Measurements from ENCODE around the gene KCNE4. TPM values are rescaled to one million over a fixed set of nuclear protein-coding genes. Genes with fewer than 3 reads are reported as not detected.
A peak's percentile ranks its signal among the peaks of the same experiment; 100 is the strongest.

The KCNE4 gene
- total RNA-seq, 1 donor from 2014 or later = 3.5 TPM

GRCh38 chr2:223090039-223090438 lies 38.0 kb downstream of the KCNE4 start:
- TF ChIP-seq, protein P1, sequence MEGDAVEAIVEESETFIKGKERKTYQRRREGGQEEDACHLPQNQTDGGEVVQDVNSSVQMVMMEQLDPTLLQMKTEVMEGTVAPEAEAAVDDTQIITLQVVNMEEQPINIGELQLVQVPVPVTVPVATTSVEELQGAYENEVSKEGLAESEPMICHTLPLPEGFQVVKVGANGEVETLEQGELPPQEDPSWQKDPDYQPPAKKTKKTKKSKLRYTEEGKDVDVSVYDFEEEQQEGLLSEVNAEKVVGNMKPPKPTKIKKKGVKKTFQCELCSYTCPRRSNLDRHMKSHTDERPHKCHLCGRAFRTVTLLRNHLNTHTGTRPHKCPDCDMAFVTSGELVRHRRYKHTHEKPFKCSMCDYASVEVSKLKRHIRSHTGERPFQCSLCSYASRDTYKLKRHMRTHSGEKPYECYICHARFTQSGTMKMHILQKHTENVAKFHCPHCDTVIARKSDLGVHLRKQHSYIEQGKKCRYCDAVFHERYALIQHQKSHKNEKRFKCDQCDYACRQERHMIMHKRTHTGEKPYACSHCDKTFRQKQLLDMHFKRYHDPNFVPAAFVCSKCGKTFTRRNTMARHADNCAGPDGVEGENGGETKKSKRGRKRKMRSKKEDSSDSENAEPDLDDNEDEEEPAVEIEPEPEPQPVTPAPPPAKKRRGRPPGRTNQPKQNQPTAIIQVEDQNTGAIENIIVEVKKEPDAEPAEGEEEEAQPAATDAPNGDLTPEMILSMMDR (IDR thresholded peaks at IDR 0.05) = no peak
- H3K4me3 Mint-ChIP-seq (ENCODE audit: unreplicated experiment) = no peak overlapping the region
- H3K27ac Mint-ChIP-seq (ENCODE audit: unreplicated experiment) = no peak overlapping the region
- H3K27me3 Mint-ChIP-seq (ENCODE audit: unreplicated experiment) = no peaks in the 10 kb centered on the region
- no peak for DNase-seq (ENCODE audit: extremely low spot score, unreplicated experiment)
- H3K9me3 Mint-ChIP-seq (ENCODE audit: unreplicated experiment) = peaks cover 7% of the 10 kb centered on the region
- peaks cover 41% of the 10 kb centered on the region for H3K4me1 Mint-ChIP-seq (ENCODE audit: unreplicated experiment)
- H3K36me3 Mint-ChIP-seq (ENCODE audit: unreplicated experiment) = peaks cover 5% of the 10 kb centered on the region

GRCh38 chr2:223090540-223091235 lies 38.7 kb downstream of the KCNE4 start:
- Mint-ChIP-seq H3K36me3 (ENCODE audit: unreplicated experiment) (peaks cover 5% of the 10 kb centered on the region), H3K27me3 (ENCODE audit: unreplicated experiment) (no peaks in the 10 kb centered on the region), H3K9me3 (ENCODE audit: unreplicated experiment) (peaks cover 7% of the 10 kb centered on the region)

GRCh38 chr2:223092667-223093066 lies 40.7 kb downstream of the KCNE4 start:
- H3K27me3 Mint-ChIP-seq (ENCODE audit: unreplicated experiment) = no peaks in the 10 kb centered on the region
- H3K4me1 Mint-ChIP-seq (ENCODE audit: unreplicated experiment) = peaks cover 54% of the 10 kb centered on the region
- no peak for DNase-seq (ENCODE audit: extremely low spot score, unreplicated experiment)
- peaks cover 7% of the 10 kb centered on the region for H3K9me3 Mint-ChIP-seq (ENCODE audit: unreplicated experiment)
- H3K27ac Mint-ChIP-seq (ENCODE audit: unreplicated experiment) = peak overlapping the region; percentile 86
- TF ChIP-seq, protein P1 (IDR thresholded peaks at IDR 0.05) = no peak
- H3K36me3 Mint-ChIP-seq (ENCODE audit: unreplicated experiment) = peaks cover 5% of the 10 kb centered on the region
- H3K4me3 Mint-ChIP-seq (ENCODE audit: unreplicated experiment) = no peak overlapping the region

More at GRCh38 chr2:223090540-223091235, 38.7 kb downstream of the KCNE4 start:
- TF ChIP-seq, protein P1 (IDR thresholded peaks at IDR 0.05) = no peak
- Mint-ChIP-seq H3K4me1 (ENCODE audit: unreplicated experiment) (peaks cover 41% of the 10 kb centered on the region), H3K27ac (ENCODE audit: unreplicated experiment) (peak overlapping the region; percentile 31), H3K4me3 (ENCODE audit: unreplicated experiment) (no peak overlapping the region)
- DNase-seq (ENCODE audit: extremely low spot score, unreplicated experiment) = no peak

GRCh38 chr2:223093436-223094241 lies 41.6 kb downstream of the KCNE4 start:
- Mint-ChIP-seq H3K27me3 (ENCODE audit: unreplicated experiment) (no peaks in the 10 kb centered on the region), H3K36me3 (ENCODE audit: unreplicated experiment) (peaks cover 5% of the 10 kb centered on the region), H3K4me1 (ENCODE audit: unreplicated experiment) (peaks cover 55% of the 10 kb centered on the region), H3K9me3 (ENCODE audit: unreplicated experiment) (peaks cover 7% of the 10 kb centered on the region), H3K4me3 (ENCODE audit: unreplicated experiment) (no peak overlapping the region), H3K27ac (ENCODE audit: unreplicated experiment) (peak overlapping the region; percentile 86)
- no peak for DNase-seq (ENCODE audit: extremely low spot score, unreplicated experiment)
- TF ChIP-seq, protein P1 (IDR thresholded peaks at IDR 0.05) = no peak

DNA sequence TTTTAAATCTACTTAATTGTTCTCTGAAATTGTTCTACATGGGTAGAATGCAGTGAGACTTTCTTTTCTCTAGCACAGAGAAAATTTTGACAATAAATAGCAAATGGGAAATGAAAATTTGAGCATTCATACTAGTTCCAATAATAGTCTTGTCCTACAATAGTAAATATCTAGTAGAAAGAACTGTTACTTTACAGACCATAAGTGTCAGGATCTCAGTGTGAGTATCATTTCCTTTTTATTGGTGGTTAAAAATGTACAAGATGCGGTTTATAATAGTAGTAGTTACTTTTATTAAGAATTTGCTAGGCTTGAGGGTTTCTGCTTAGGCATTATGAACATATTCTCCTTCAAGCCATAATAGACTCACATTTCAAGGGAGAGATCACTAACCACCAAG lies 43.2 kb downstream of the KCNE4 start:
- Mint-ChIP-seq H3K36me3 (ENCODE audit: unreplicated experiment) (peaks cover 5% of the 10 kb centered on the region), H3K9me3 (ENCODE audit: unreplicated experiment) (peaks cover 7% of the 10 kb centered on the region), H3K4me3 (ENCODE audit: unreplicated experiment) (no peak overlapping the region)

More for the DNA sequence above, 43.2 kb downstream of the KCNE4 start:
- Mint-ChIP-seq H3K4me1 (ENCODE audit: unreplicated experiment) (peaks cover 64% of the 10 kb centered on the region), H3K27me3 (ENCODE audit: unreplicated experiment) (no peaks in the 10 kb centered on the region), H3K27ac (ENCODE audit: unreplicated experiment) (no peak overlapping the region)
- DNase-seq (ENCODE audit: extremely low spot score, unreplicated experiment) = no peak
- TF ChIP-seq, protein P1 (IDR thresholded peaks at IDR 0.05) = no peak
